Activated B cell treated with CpG ODN at 0.5 μM for 24 hours (primary cell): ENCODE measurements around the gene LASP1. TPM values are rescaled to one million over a fixed set of nuclear protein-coding genes. Genes with fewer than 3 reads are reported as not detected.

Experiments
- ATAC-seq: fragments of 200-7000 bp; cut with Tn5 transposase; one replicate; pipeline ENCODE4 v1.10.0; 2021; ENCODE audit warnings: low read depth, mild to moderate bottlenecking, moderate library complexity
- CTCF ChIA-PET: fragments of 350-600 bp; sonication (Branson Sonifier 250); formaldehyde crosslinking; loops from one replicate; lab custom pipeline; 2021; ENCODE audit warnings: antibody characterized with exemption; lab: Charles Lee
- POLR2A ChIA-PET: fragments of 350-600 bp; sonication (Branson Sonifier 250); formaldehyde crosslinking; loops from one replicate; lab custom pipeline; 2021; ENCODE audit warnings: antibody characterized with exemption; lab: Charles Lee
- DNase-seq: peaks from one replicate; pipeline ENCODE4 v3.0.0; 2022
- H3K27ac Mint-ChIP-seq: one replicate; pipeline ENCODE4 v1.8.0; 2020; ENCODE audit warnings: mixed read lengths
- H3K27me3 Mint-ChIP-seq: one replicate; pipeline ENCODE4 v1.8.0; 2021; ENCODE audit warnings: mixed read lengths
- H3K36me3 Mint-ChIP-seq: one replicate; pipeline ENCODE4 v1.8.0; 2021; ENCODE audit warnings: low read depth, mixed read lengths
- H3K4me1 Mint-ChIP-seq: one replicate; pipeline ENCODE4 v1.8.0; 2021; ENCODE audit warnings: mixed read lengths
- H3K4me3 Mint-ChIP-seq: one replicate; pipeline ENCODE4 v1.8.0; 2020; ENCODE audit warnings: mild to moderate bottlenecking, mixed read lengths
- H3K9me3 Mint-ChIP-seq: one replicate; pipeline ENCODE4 v1.8.0; 2020; ENCODE audit warnings: mixed read lengths
- CTCF ChIP-seq: fragments of 200-600 bp; IDR thresholded peaks from one replicate; pipeline ENCODE4 v1.8.0; 2022; ENCODE audit warnings: antibody characterized with exemption, mild to moderate bottlenecking
- intact Hi-C: fragments of 100-400 bp; cut with micrococcal nuclease; formaldehyde crosslinking; loops from one replicate; pipeline ENCODE4 v1.15.1; 2024
- total RNA-seq: library from RNA; stranded (reverse); gene quantifications from 2 replicates; pipeline ENCODE4 v1.2.3, GENCODE V29; 2022

The LASP1 gene
- total RNA-seq, 1 donor from 2014 or later, result 127 TPM

- CTCF ChIA-PET, result no interaction called here
- Mint-ChIP-seq H3K4me3 (no peak overlapping the region), H3K9me3 (no peaks in the 10 kb centered on the region), H3K27me3 (peaks cover 2% of the 10 kb centered on the region), H3K4me1 (peaks cover 62% of the 10 kb centered on the region), H3K36me3 (peaks cover 8% of the 10 kb centered on the region), H3K27ac (peak overlapping the region; percentile 59)
- ATAC-seq (no peak), DNase-seq (no peak)
- intact Hi-C loops, result loop anchor here (5.0 to 10.0 kb wide), 2 partner anchors 190 to 537 kb away; partner anchors contain the start of genes EPOP and FBXL20
- no peak for TF ChIP-seq CTCF
- POLR2A ChIA-PET, result interaction anchor here (1.4 to 3.6 kb wide), 4 partner anchors 11 to 40 kb away, joined by 3 to 84 read pairs (median 10); partner anchors contain the start of genes CWC25 and RPL23
Observed at GRCh38 chr17:38864636-38865398, 5.0 kb upstream of the LASP1 start.

GRCh38 chr17:38867179-38867967 lies 2.5 kb upstream of the LASP1 start:
- ATAC-seq (no peak), DNase-seq (peak; percentile 48)
- H3K4me1 Mint-ChIP-seq, result peaks cover 71% of the 10 kb centered on the region
- H3K4me3 Mint-ChIP-seq, result peak overlapping the region; percentile 99
- ChIA-PET POLR2A (interaction anchor here (0.6 to 9.2 kb wide), 12 partner anchors 8 to 309 kb away, joined by 3 to 370 read pairs (median 38); partner anchors contain the start of genes CWC25, FBXO47, PLXDC1 and PSMB3), CTCF (interaction anchor here (1.1 to 6.4 kb wide), 5 partner anchors 14 to 286 kb away, joined by 3 to 33 read pairs (median 8); partner anchors contain the start of gene RPL23)
- TF ChIP-seq CTCF, result no peak
- peaks cover 21% of the 10 kb centered on the region for H3K36me3 Mint-ChIP-seq
- no peaks in the 10 kb centered on the region for H3K9me3 Mint-ChIP-seq
- intact Hi-C loops, result loop anchor here (5.0 to 10.0 kb wide), 2 partner anchors 193 to 535 kb away; partner anchors contain the start of genes EPOP and FBXL20
- H3K27me3 Mint-ChIP-seq, result peaks cover 2% of the 10 kb centered on the region
- H3K27ac Mint-ChIP-seq, result peak overlapping the region; percentile 96

GRCh38 chr17:38867968-38868816 lies 1.7 kb upstream of the LASP1 start:
- no peaks in the 10 kb centered on the region for H3K9me3 Mint-ChIP-seq
- CTCF ChIA-PET, result interaction anchor here (1.1 to 6.4 kb wide), 5 partner anchors 15 to 285 kb away, joined by 3 to 33 read pairs (median 8); partner anchors contain the start of gene RPL23
- peak overlapping the region; percentile 99 for H3K4me3 Mint-ChIP-seq
- intact Hi-C loops, result loop anchor here (2.0 to 10.0 kb wide), 3 partner anchors 165 to 534 kb away; partner anchors contain the start of genes EPOP and FBXL20
- H3K4me1 Mint-ChIP-seq, result peaks cover 73% of the 10 kb centered on the region
- H3K27ac Mint-ChIP-seq, result peak overlapping the region; percentile 96
- H3K36me3 Mint-ChIP-seq, result peaks cover 24% of the 10 kb centered on the region
- DNase-seq (no peak), ATAC-seq (no peak)
- no peak for TF ChIP-seq CTCF
- POLR2A ChIA-PET, result interaction anchor here (0.6 to 9.2 kb wide), 18 partner anchors 9 to 837 kb away, joined by 3 to 370 read pairs (median 18); partner anchors contain the start of genes ARL5C, CWC25, FBXL20 and FBXO47
- peaks cover 2% of the 10 kb centered on the region for H3K27me3 Mint-ChIP-seq

GRCh38 chr17:38868817-38869525 lies 887 bp upstream of the LASP1 start:
- intact Hi-C loops, result loop anchor here (1.0 to 10.0 kb wide), 9 partner anchors 16 to 533 kb away; partner anchors contain the start of genes CWC25, EPOP, FBXL20 and PSMB3
- Mint-ChIP-seq H3K4me1 (peaks cover 72% of the 10 kb centered on the region), H3K9me3 (no peaks in the 10 kb centered on the region), H3K27ac (peak overlapping the region; percentile 96), H3K36me3 (peaks cover 25% of the 10 kb centered on the region), H3K4me3 (peak overlapping the region; percentile 99), H3K27me3 (peaks cover 2% of the 10 kb centered on the region)
- no peak for TF ChIP-seq CTCF
- peak; percentile 84 for DNase-seq
- ATAC-seq, result peak; percentile 53
- ChIA-PET CTCF (interaction anchor here (0.8 to 6.4 kb wide), 7 partner anchors 15 to 284 kb away, joined by 3 to 33 read pairs (median 9); partner anchors contain the start of gene RPL23), POLR2A (interaction anchor here (0.7 to 9.2 kb wide), 34 partner anchors 9 to 836 kb away, joined by 3 to 370 read pairs (median 6); partner anchors contain the start of genes ARL5C, CWC25, FBXL20 and FBXO47)
